Activated B cell treated with CpG ODN at 0.5 μM for 24 hours (primary cell): ENCODE results near the gene GRM7. TPM values are rescaled to one million over a fixed set of nuclear protein-coding genes. Genes with fewer than 3 reads are reported as not detected.

Source experiments
- ATAC-seq: fragments of 200-7000 bp; cut with Tn5 transposase; one replicate; pipeline ENCODE4 v1.10.0; 2021; ENCODE audit warnings: low read depth, mild to moderate bottlenecking, moderate library complexity
- CTCF ChIA-PET: fragments of 350-600 bp; sonication (Branson Sonifier 250); formaldehyde crosslinking; loops from one replicate; lab custom pipeline; 2021; ENCODE audit warnings: antibody characterized with exemption; lab: Charles Lee
- POLR2A ChIA-PET: fragments of 350-600 bp; sonication (Branson Sonifier 250); formaldehyde crosslinking; loops from one replicate; lab custom pipeline; 2021; ENCODE audit warnings: antibody characterized with exemption; lab: Charles Lee
- DNase-seq: peaks from one replicate; pipeline ENCODE4 v3.0.0; 2022
- H3K27ac Mint-ChIP-seq: one replicate; pipeline ENCODE4 v1.8.0; 2020; ENCODE audit warnings: mixed read lengths
- H3K27me3 Mint-ChIP-seq: one replicate; pipeline ENCODE4 v1.8.0; 2021; ENCODE audit warnings: mixed read lengths
- H3K36me3 Mint-ChIP-seq: one replicate; pipeline ENCODE4 v1.8.0; 2021; ENCODE audit warnings: low read depth, mixed read lengths
- H3K4me1 Mint-ChIP-seq: one replicate; pipeline ENCODE4 v1.8.0; 2021; ENCODE audit warnings: mixed read lengths
- H3K4me3 Mint-ChIP-seq: one replicate; pipeline ENCODE4 v1.8.0; 2020; ENCODE audit warnings: mild to moderate bottlenecking, mixed read lengths
- H3K9me3 Mint-ChIP-seq: one replicate; pipeline ENCODE4 v1.8.0; 2020; ENCODE audit warnings: mixed read lengths
- CTCF ChIP-seq: fragments of 200-600 bp; IDR thresholded peaks from one replicate; pipeline ENCODE4 v1.8.0; 2022; ENCODE audit warnings: antibody characterized with exemption, mild to moderate bottlenecking
- intact Hi-C: fragments of 100-400 bp; cut with micrococcal nuclease; formaldehyde crosslinking; loops from one replicate; pipeline ENCODE4 v1.15.1; 2024
- total RNA-seq: library from RNA; stranded (reverse); gene quantifications from 2 replicates; pipeline ENCODE4 v1.2.3, GENCODE V29; 2022

GRM7 gene
- total RNA-seq, 1 donor from 2014 or later = not detected

- POLR2A ChIA-PET = no interaction called here
- intact Hi-C loops = no loop called here
- H3K27ac Mint-ChIP-seq = no peak overlapping the region
- CTCF ChIA-PET = no interaction called here
- no peaks in the 10 kb centered on the region for H3K9me3 Mint-ChIP-seq
- no peaks in the 10 kb centered on the region for H3K4me1 Mint-ChIP-seq
- H3K27me3 Mint-ChIP-seq = no peaks in the 10 kb centered on the region
- no peak for TF ChIP-seq CTCF
- no peak for ATAC-seq
- no peak overlapping the region for H3K4me3 Mint-ChIP-seq
- no peaks in the 10 kb centered on the region for H3K36me3 Mint-ChIP-seq
- no peak for DNase-seq
Measured at GRCh38 chr3:7737263-7737662, 876.3 kb downstream of the GRM7 start.

GRCh38 chr3:7739754-7740153 is 878.8 kb downstream of the GRM7 start:
- ChIA-PET POLR2A (no interaction called here), CTCF (no interaction called here)
- Mint-ChIP-seq H3K36me3 (no peaks in the 10 kb centered on the region), H3K27me3 (no peaks in the 10 kb centered on the region), H3K27ac (no peak overlapping the region), H3K4me3 (no peak overlapping the region), H3K4me1 (no peaks in the 10 kb centered on the region), H3K9me3 (no peaks in the 10 kb centered on the region)
- ATAC-seq (no peak), DNase-seq (no peak)
- intact Hi-C loops = no loop called here
- no peak for TF ChIP-seq CTCF

- Mint-ChIP-seq H3K27ac (no peak overlapping the region), H3K27me3 (no peaks in the 10 kb centered on the region), H3K4me3 (no peak overlapping the region), H3K4me1 (no peaks in the 10 kb centered on the region), H3K9me3 (no peaks in the 10 kb centered on the region), H3K36me3 (no peaks in the 10 kb centered on the region)
- no peak for TF ChIP-seq CTCF
- DNase-seq (no peak), ATAC-seq (no peak)
- CTCF ChIA-PET = no interaction called here
- POLR2A ChIA-PET = no interaction called here
- intact Hi-C loops = no loop called here
Measured at GRCh38 chr3:7740458-7740857, 879.5 kb downstream of the GRM7 start.

- ATAC-seq (no peak), DNase-seq (no peak)
- POLR2A ChIA-PET = no interaction called here
- Mint-ChIP-seq H3K27ac (no peak overlapping the region), H3K4me3 (no peak overlapping the region), H3K4me1 (no peaks in the 10 kb centered on the region), H3K9me3 (no peaks in the 10 kb centered on the region), H3K27me3 (no peaks in the 10 kb centered on the region), H3K36me3 (no peaks in the 10 kb centered on the region)
- no peak for TF ChIP-seq CTCF
- CTCF ChIA-PET = no interaction called here
- intact Hi-C loops = no loop called here
Measured at GRCh38 chr3:7744850-7745249, 883.9 kb downstream of the GRM7 start.

GRCh38 chr3:7745711-7746110 is 884.8 kb downstream of the GRM7 start:
- no peak for DNase-seq
- ChIA-PET POLR2A (no interaction called here), CTCF (no interaction called here)
- Mint-ChIP-seq H3K27me3 (no peaks in the 10 kb centered on the region), H3K36me3 (no peaks in the 10 kb centered on the region), H3K27ac (no peak overlapping the region), H3K9me3 (no peaks in the 10 kb centered on the region), H3K4me1 (no peaks in the 10 kb centered on the region), H3K4me3 (no peak overlapping the region)
- no peak for TF ChIP-seq CTCF
- ATAC-seq = no peak
- intact Hi-C loops = no loop called here
